Ramos (cell line): ENCODE results near the gene SZT2.
"Not testable (repeated sequence)": the region's sequence is repeated elsewhere in the genome, so short reads cannot be mapped to it uniquely, and the experiment has no call there.

Source experiments
- in situ Hi-C: fragments of 300-500 bp; cut with MboI; formaldehyde crosslinking; loops from one replicate; pipeline ENCODE4 v1.14.3; 2022; ENCODE audit warnings: low sequenced_read_pairs; ENCODE audit not compliant: unreplicated experiment

The SZT2 gene

GRCh38 chr1:43451157-43451591 lies 61.5 kb downstream of the SZT2 start:
- in situ Hi-C loops = no loop called here

DNA sequence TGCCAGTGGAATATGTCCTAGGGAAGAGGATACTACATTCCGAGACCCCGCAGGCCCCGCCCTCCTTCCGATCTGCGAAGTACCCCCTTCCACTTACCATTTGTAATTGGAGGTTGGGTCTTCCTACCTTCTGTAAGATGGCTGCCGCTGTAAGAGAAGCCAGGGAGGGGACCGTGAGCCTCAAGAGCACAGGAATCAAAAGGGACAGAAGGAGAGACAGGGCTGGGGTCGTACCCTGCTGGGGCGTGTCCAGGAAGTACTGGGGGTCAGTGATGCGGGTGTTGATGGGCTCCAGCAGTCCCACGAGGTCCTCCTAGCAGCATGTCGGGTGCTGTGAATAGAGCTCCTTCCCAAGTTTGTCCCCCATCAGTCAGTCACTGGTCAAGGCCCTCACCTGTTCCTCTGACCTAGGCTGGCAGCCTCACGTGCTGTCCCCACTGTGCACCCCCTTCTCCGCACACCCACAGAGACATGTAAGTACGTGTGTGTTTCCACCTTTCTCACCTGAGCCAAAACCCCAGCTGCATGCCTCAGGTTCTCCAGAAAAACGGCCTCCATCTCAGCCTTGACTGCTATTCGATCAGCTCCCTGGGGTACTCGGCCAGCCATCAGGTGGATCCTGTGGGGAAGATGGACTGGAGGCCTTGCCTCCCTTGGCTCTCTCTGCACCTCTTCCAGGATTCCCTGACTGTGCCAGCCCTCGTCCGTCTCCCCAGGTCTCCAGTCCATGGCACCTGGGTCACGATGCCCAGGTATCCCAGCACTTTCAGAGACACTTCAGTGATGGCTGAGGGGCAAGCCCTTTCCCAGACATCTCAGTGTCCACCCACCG lies 62.2 kb downstream of the SZT2 start:
- in situ Hi-C loops = no loop called here

DNA sequence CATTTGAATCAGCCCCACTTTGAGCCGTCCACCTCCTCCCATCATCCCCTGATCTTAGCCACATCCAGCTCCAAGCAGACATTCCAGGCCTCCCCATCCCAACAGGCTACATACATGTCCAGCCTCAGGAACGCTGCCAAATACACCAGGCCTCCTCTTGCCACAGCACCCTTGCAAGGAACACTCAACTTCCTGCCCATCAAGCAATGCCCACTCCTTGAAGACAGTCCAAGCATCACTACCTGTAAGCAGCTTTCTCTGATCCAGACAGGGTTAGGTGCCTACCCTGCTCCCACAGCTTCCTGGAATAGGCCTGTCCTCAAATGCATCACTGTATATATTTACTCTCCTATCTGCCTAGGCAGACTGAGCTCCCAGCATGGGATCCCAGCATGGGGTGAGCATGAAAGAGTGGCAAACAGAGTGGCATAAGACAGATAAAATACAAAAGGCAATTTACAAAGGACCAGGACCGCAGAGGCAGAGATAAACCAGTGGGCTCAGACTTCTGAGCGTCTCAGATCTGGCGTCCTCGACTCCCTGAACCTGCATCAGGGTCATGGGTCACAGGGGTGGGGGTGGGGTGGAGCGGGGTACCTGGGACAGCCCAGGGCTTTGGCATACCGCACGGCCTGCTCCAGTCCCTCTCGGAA lies 63.2 kb downstream of the SZT2 start:
- in situ Hi-C loops = no loop called here

DNA sequence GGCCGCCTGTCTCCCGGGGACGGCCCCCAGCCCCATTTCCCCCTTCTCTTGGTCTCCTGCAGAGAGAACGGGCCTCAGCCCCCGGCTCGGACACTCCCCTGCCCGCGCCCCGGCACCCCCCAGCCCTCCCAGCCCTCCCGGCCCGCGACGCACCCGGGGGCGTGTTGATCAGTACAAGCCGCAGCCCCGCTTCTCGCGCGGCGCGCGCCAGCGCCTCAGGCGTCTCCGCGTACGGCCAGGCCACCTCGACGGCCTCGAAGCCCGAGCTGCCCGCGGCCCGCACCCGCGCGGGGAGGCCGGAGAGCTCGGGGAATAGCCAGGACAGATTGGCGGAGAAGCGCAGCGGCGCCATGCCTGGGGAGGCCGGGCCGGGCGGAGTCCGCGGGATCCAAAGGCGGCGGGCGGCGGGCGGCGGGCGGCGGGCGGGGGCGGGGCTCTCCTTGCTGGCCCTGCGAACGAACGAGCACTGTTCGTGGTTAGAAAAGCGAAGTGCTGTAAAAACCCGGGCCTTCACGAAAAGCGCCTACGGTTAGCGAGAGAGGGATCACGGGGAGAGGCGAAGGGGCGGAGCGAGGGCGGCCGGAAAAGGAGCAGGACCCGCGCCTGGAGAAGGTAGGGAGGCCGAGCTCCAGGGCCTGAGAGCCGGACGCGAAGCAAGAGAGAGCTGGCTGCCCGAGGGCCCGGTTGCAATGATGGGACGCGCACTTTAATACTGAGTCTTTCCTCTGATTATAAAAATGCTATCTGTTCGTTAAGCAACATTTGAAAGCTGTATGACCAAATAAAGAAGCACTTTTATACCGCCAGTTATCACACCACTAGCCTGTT lies 64.0 kb downstream of the SZT2 start, which contains the start of gene HYI:
HYI (minus strand) TSS at position 490 of the 828 bp plus-strand sequence; CDS start at position 352, 138 bp downstream.
- in situ Hi-C loops = no loop called here

- in situ Hi-C loops = no loop called here
These were observed 64.7 kb downstream of the SZT2 start for GRCh38 chr1:43454270-43455011.

DNA sequence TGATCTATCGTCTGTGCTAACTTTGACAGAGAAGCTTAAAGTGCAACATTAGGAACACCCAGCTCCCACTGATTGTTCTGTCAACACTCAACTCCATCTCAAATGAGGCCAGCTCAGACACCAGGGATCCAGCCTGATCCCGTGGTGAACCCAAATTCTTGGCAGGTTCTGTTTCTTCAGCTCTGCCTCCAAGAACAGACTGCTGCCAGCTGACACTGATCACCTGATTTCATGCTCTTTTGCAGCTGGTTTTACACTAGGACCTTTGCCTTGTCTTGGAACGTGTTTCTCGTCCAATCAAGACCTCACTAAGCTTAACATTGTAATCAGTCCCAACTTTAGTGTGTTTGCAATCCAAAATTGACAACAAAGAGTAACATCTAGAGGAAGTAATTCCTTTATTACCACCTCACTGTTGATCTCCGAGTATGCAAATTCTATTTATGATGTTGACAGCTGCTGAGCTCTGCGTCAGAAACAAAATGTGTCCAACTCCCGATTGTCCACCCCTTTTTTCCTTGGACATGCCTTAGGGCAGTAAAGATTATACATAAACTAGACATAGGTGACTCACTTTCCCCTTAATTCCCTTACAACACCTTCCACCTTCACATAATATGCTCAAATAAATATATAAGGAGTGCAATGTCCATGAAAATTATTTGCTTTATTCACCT lies 65.7 kb downstream of the SZT2 start:
- in situ Hi-C loops = no loop called here

- in situ Hi-C loops = not testable (repeated sequence)
These were observed 68.7 kb downstream of the SZT2 start for GRCh38 chr1:43458379-43458778.

GRCh38 chr1:43460988-43461693 lies 71.4 kb downstream of the SZT2 start:
- in situ Hi-C loops = no loop called here

DNA sequence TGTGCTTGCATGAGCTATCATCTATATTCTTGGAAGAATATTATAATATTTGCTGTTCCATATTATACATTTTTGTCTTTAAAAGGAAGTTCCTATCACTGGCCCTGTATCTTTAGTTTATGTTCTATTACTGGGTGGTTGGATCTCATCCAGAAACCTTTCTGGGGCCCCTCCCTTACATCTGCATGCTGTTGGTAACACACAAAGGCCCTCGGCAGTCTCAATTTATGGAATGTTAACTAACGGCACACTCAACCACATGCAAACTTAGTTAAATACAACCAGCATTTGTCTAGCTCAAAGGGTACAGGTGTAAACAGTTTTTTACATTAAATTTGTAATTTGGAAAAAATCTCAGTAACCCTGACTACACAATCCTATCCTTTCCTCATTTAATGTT lies 73.8 kb downstream of the SZT2 start:
- in situ Hi-C loops = no loop called here

- in situ Hi-C loops = no loop called here
These were observed 75.2 kb downstream of the SZT2 start for GRCh38 chr1:43464681-43465504.

DNA sequence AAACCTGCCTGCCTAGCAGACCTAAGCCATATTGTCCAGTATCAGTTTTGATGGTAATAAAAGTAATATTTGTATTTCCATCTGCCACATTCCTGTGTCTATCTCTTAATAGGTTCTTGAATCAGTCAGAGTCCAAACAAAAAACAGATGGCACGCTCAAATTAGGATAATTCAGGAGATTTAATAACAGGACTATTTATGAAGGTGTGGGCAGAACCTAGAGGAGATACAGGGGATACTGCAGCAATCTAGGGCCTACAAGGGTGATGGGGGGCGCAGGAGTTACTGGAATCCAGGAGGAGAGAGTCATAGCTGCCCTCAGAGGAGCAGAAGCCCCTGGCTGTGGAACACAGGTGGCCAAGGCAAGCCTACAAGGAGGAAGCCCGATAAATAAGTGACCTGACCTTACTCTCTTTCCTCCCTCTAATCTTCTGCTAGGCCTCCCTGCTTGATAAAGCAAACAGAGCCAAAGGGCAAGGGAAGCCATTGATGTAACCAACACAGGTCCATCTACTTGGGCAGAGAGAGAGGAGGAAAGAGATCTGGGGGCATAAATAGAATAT lies 75.9 kb downstream of the SZT2 start:
- in situ Hi-C loops = no loop called here

DNA sequence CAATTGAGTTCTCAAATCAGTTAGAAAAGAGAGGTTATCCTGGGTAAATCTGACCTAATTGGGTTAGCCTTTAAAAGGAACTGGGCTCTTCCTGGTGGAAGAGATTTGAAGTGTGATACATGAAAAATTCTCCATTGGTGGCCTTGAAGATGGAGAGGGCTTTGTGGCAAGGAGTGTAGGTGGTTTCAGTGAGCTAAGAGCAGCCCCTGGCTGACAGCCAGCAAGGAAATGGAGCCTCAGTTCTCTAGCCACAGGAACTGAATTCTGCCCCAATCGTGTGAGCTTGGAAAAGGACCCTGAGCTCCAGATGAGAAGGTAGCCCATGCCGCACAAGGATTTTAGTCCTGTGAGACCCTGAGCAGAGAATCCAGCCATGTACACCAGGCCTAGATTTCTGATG lies 76.7 kb downstream of the SZT2 start:
- in situ Hi-C loops = no loop called here

DNA sequence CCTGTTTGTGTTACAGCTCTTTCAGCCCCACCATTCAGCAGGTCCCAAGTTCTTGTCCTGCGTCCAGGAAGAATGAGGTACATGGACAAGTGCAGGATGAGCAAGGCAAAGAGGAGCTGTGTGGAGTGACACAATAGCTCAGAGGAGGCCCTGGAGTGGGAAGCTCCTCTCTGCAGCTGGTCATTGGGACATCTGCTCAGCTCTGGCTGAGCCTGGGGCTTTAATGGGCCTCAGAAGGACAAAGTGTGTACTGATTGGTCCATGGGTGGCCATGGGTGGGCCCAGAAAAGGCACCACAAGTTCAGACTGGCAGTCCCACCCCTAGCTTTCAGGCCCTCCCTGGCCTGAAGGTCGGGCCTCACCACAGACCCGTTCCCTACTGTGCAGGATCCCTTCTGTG lies 78.7 kb downstream of the SZT2 start:
- in situ Hi-C loops = no loop called here

GRCh38 chr1:43469932-43470331 lies 80.2 kb downstream of the SZT2 start:
- in situ Hi-C loops = no loop called here

- in situ Hi-C loops = no loop called here
These were observed 82.4 kb downstream of the SZT2 start for GRCh38 chr1:43472087-43472462.

DNA sequence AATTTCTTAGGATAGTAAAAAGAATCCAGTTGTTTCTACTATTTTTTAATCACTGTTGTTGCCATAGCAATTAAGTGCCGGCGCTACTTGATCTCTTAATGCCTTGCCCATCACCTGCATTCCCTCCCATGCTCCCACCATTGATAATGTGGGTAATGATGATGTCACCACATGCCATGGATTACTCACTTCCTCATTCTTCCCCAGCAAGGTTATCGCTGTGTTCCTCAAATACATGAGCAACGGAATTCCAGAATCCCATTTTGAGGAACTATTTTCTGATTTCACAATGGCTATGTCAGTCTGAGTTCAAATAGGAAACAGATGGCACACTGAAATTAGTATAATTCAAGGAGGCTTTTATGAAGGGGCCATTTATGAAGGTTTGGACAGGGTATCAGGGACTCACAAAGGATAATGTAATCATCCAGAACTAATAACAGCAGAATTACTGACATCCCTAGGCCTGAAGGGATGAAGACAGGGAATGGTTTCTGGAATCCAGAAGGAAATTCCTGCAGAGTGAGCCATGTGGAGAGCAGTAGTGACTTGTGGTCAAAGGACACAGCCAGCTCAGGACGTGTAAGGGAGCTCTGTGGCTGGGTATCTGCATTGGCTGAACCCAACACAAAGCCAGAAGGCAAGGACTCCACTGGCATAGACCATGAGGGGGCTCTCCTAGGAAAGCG lies 82.9 kb downstream of the SZT2 start:
- in situ Hi-C loops = not testable (repeated sequence)

- in situ Hi-C loops = no loop called here
These were observed 83.8 kb downstream of the SZT2 start for GRCh38 chr1:43473463-43473862.
